Measurements from ENCODE around the gene IL12RB2. TPM values are rescaled to one million over a fixed set of nuclear protein-coding genes. Genes with fewer than 3 reads are reported as not detected.
"Not testable (repeated sequence)": the region's sequence is repeated elsewhere in the genome, so short reads cannot be mapped to it uniquely, and the experiment has no call there.

Gene IL12RB2
- total RNA-seq, 1 experiment from 2014 or later = not detected

DNA sequence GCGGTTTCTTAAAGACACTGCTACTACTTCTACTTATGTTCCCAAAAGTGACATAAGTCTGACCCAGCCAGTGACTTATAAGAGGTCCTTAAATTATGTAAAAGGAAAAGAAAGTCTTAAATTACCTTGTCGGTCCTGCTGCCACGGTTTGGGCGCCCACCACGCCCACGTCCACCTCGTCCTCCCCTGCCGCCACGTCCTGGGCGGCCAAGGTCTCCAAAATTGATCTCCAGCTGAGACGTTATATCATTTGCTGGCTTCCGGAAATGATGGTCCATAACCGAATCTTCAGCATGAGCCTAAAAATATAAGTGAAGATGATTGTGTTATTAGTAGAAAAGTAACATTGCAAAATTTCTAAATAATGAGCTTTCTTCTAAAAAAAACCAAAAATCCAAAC, 107.4 kb downstream of the IL12RB2 start:
- Histone ChIP-seq H3K4me2 (no peak overlapping the region), H3K79me2 (ENCODE audit: low read depth) (peaks cover 78% of the 10 kb centered on the region), H3K4me3 (no peak overlapping the region), H3K4me1 (replicated peaks; ENCODE audit: insufficient read depth) (no peaks in the 10 kb centered on the region), H3K9me3 (ENCODE audit: insufficient read depth, low read depth) (no peaks in the 10 kb centered on the region), H3F3A (ENCODE audit: insufficient read depth, low read depth) (peaks cover 55% of the 10 kb centered on the region; the same call in 1 of the 2 replicates), H3K27me3 (ENCODE audit: insufficient read depth, low read depth) (no peaks in the 10 kb centered on the region), H4K20me1 (ENCODE audit: insufficient read depth) (peaks cover 89% of the 10 kb centered on the region), H3K27ac (no peak overlapping the region), H3K36me3 (ENCODE audit: low read depth) (peaks cover 71% of the 10 kb centered on the region), H2AFZ (no peak overlapping the region), H3K9me2 (ENCODE audit: insufficient read depth) (no peaks in the 10 kb centered on the region)
- CTCF ChIA-PET = no interaction called here
- intact Hi-C loops (cut with micrococcal nuclease; ENCODE audit: unreplicated experiment) = no loop called here
- POLR2A ChIA-PET (ENCODE audit: unreplicated experiment) = no interaction called here
- no peak for TF ChIP-seq EZH2 (IDR thresholded peaks at IDR 0.05; ENCODE audit: low read depth)
- TF ChIP-seq, protein P1, sequence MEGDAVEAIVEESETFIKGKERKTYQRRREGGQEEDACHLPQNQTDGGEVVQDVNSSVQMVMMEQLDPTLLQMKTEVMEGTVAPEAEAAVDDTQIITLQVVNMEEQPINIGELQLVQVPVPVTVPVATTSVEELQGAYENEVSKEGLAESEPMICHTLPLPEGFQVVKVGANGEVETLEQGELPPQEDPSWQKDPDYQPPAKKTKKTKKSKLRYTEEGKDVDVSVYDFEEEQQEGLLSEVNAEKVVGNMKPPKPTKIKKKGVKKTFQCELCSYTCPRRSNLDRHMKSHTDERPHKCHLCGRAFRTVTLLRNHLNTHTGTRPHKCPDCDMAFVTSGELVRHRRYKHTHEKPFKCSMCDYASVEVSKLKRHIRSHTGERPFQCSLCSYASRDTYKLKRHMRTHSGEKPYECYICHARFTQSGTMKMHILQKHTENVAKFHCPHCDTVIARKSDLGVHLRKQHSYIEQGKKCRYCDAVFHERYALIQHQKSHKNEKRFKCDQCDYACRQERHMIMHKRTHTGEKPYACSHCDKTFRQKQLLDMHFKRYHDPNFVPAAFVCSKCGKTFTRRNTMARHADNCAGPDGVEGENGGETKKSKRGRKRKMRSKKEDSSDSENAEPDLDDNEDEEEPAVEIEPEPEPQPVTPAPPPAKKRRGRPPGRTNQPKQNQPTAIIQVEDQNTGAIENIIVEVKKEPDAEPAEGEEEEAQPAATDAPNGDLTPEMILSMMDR (conservative IDR thresholded peaks at IDR 0.05) = no peak
- no TSS peak for BruUV-seq (replicated peaks)
- DNase-seq = no peak

DNA sequence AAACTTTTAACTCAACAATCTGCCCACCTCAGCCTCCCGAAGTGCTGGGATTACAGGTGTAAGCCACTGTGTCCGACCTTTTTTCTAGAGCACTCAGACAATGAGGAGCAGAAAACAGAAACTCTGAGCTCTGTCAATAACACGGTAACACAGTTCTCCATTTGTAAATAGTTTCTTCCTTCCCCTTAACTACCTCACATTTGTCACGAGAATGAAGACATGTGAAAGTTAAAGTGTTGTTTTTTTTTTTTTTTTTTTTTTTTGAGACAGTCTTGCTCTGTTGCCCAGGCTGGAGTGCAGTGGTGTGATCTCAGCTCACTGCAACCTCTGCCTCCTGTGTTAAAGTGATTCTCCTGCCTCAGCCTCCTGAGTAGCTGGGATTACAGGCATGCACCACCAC, 110.1 kb downstream of the IL12RB2 start:
- POLR2A ChIA-PET (ENCODE audit: unreplicated experiment); H3K27me3 ChIP-seq (ENCODE audit: insufficient read depth, low read depth); H3K9me2 ChIP-seq (ENCODE audit: insufficient read depth); H3K27ac ChIP-seq; CTCF ChIA-PET; H3K4me1 ChIP-seq (replicated peaks; ENCODE audit: insufficient read depth); H3K9me3 ChIP-seq (ENCODE audit: insufficient read depth, low read depth); BruUV-seq (replicated peaks); H3K4me2 ChIP-seq; H2AFZ ChIP-seq; DNase-seq; H3K4me3 ChIP-seq; intact Hi-C loops (cut with micrococcal nuclease; ENCODE audit: unreplicated experiment): not testable (repeated sequence)
- Histone ChIP-seq H4K20me1 (ENCODE audit: insufficient read depth) (peaks cover 98% of the 10 kb centered on the region), H3K79me2 (ENCODE audit: low read depth) (peaks cover 94% of the 10 kb centered on the region), H3F3A (ENCODE audit: insufficient read depth, low read depth) (peaks cover 54% of the 10 kb centered on the region; the same call in 1 of the 2 replicates), H3K36me3 (ENCODE audit: low read depth) (peaks cover 74% of the 10 kb centered on the region)

DNA sequence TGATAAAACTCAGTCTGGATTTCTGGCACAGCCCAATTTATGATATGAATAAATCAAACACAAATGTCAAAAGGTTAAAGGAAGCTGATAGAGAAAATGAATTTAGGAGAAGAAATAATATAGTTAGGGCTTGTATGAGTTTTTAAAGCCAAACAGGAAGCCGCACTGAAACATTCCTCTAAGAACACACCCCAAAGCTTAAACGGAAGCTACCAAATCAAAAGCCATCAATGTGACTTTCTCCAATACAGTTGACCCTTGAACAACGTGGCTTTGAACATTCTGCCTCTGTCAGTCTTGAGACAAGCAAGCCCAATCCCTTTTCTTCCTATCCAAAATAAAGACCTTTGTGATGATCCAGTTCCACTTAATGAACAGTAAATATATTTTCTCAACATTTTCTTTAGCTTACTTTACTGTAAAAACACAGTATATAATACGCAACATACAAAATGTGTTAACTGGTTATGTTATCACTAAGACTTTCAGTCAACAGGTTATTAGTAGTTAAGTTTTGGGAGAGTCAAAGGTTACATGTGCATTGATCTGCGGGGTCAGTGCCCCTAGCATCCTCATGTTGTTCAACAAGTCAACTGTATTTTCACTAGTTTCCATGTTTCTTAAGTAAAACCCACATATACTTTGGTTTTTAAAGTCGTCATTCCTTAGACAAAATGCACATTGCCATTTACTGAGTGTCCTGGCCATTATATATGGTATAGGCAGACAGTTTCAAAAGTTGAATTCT, 111.3 kb downstream of the IL12RB2 start:
- peaks cover 99% of the 10 kb centered on the region for H3K79me2 ChIP-seq (ENCODE audit: low read depth)
- H3F3A ChIP-seq (ENCODE audit: insufficient read depth, low read depth) = peaks cover 47% of the 10 kb centered on the region; the same call in 1 of the 2 replicates
- ChIA-PET CTCF (no interaction called here), POLR2A (ENCODE audit: unreplicated experiment) (interaction anchor here (0.6 kb wide), 1 partner anchor 11 kb away, joined by 3 read pairs; the partner anchor contains the start of gene SERBP1)
- H3K4me3 ChIP-seq = no peak overlapping the region
- TF ChIP-seq EZH2 (IDR thresholded peaks at IDR 0.05; ENCODE audit: low read depth) = no peak
- TF ChIP-seq, protein P1 (conservative IDR thresholded peaks at IDR 0.05) = no peak
- H3K4me2 ChIP-seq = no peak overlapping the region
- H3K9me3 ChIP-seq (ENCODE audit: insufficient read depth, low read depth) = no peaks in the 10 kb centered on the region
- peaks cover 98% of the 10 kb centered on the region for H4K20me1 ChIP-seq (ENCODE audit: insufficient read depth)
- H3K4me1 ChIP-seq (replicated peaks; ENCODE audit: insufficient read depth) = no peaks in the 10 kb centered on the region
- BruUV-seq (replicated peaks) = no TSS peak
- no peak for DNase-seq
- no peaks in the 10 kb centered on the region for H3K27me3 ChIP-seq (ENCODE audit: insufficient read depth, low read depth)
- H3K36me3 ChIP-seq (ENCODE audit: low read depth) = peaks cover 75% of the 10 kb centered on the region
- H2AFZ ChIP-seq = no peak overlapping the region
- intact Hi-C loops (cut with micrococcal nuclease; ENCODE audit: unreplicated experiment) = no loop called here
- H3K27ac ChIP-seq = no peak overlapping the region
- no peaks in the 10 kb centered on the region for H3K9me2 ChIP-seq (ENCODE audit: insufficient read depth)

All from PC-9 (cell line).